ENCODE measurements around the gene FHIT.

FHIT gene

DNA sequence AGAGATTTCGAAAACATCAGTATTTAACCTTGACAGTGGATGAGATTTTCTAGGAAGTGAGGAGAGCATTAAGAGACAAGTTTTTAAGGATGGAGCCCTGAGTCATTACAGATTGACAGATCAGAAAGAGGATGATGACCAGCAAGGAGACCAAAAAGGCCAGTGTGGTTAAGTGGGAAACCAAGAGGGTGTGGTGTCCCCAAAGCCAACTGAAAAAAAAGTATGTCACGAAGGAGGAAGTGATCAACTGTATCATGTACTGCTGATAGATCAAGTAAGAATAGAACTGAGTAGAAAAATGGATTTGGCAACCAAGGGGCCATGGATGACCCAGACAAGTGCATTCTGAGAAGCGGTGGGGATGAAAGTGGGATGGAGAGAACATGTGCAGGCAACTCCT, 491.8 kb downstream of the FHIT start:
- no peak for DNase-seq (ENCODE audit: low spot score)

DNA sequence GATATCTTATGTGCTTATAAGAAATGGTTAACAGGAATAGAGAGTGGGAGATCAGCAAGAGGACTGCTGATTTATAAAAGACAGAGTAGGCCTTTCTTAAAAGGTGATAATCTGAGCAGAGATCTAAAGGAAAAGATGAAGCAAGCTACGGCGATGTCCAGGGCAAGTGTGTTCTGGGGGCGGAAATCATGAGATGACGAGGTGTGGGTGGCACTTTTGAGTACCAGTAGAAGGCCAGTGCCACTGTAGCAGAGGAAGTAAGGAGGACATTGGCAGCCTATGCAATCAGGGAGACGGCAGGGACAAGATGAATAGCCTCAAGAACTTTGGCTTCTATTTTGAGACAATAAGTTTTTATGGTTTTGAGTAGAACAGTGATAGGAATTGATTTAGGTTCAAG, 492.4 kb downstream of the FHIT start:
- DNase-seq (ENCODE audit: low spot score) = no peak

DNA sequence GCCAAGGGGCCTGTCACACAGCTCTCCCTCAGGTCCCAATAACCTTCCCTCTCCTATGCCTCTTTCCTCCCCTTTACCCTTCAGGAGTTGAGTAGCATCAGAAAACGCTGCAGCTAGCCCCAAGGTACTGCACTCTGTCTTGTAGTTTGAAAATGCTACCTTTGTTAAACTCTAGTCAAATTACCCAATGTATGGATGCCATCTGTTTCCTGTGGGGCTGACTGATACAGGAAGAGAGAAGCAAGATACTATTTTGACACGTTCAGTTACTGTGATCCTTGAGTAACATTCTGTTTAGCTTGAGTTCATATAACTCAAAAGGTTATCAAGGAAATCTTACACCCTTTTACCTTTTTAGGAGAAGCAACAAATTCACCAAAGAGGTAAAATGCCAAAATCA, 493.1 kb downstream of the FHIT start:
- DNase-seq (ENCODE audit: low spot score) = no peak

DNA sequence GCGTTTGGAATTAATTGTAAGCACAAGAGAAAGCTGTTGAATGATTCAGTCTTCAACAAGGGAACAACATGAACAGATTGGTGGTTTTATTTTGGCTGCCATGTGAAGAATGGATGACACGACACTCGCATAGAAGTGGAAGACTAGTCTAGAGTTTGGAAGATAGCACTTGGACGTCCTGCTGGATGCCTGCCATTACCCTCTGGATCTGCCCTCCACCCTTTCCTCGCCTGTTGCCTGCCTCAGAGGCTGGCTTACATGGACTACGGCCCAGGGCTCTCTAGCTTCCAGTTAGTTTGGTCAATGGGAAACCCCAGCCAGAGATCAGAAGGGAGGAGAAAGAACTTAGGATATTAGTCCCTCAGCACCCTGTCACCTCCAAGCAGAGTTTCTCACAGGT, 493.5 kb downstream of the FHIT start:
- no peak for DNase-seq (ENCODE audit: low spot score)

DNA sequence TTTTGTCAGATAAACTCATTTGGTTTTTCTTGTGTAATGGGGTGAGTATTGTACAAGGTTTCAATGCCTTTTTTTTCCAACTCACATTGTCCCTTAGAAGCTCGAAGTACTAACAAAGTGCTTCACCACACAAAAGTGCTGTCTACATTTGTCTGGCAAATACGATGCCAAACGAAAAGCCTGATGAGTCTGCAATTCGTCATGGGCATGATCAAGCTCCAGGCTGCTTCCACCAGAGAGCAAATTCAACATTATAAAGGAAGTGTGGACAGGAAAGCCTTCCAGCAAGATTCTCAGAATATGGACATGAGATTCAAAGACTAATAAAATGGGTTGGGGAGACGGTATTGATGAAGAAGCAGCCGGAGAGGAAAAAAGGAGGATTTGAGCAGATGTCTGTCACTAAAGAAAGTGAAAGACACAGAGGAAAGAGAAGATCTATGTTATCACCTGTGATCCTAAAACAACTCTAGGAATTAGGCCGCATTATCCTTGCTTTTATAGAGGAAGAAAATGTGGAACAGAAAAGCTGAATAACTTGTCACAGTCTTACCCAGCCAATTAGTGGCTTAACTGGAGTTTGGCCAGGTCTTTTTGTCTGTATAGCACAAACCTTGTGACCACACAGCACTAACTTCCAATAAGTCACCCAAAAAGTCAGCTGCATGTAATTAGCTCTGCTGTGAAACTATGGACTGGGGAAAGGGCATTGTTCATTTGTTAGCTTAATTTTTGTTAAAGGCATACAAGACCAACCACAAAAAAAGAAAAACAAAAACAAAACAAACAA, 494.8 kb downstream of the FHIT start:
- DNase-seq (ENCODE audit: low spot score) = no peak

DNA sequence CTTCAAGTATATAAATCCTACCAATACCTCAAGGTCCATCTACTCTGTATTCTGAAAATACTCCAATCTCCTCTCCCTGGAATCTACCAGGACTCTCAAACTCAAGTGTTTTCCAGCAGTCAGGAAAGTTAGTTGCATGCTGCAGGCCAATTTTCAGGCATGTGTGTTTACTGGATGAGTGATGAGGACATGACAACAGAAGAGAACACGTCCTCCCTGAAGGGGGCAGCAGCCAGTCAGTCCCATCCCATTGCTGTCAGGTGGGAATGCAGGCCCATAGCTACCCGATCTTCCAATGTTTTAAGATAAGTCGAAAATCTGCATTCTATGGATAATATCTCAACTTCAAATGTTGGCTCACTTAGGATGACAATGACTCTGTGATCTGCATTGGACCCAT, 496.2 kb downstream of the FHIT start:
- DNase-seq (ENCODE audit: low spot score) = no peak

DNA sequence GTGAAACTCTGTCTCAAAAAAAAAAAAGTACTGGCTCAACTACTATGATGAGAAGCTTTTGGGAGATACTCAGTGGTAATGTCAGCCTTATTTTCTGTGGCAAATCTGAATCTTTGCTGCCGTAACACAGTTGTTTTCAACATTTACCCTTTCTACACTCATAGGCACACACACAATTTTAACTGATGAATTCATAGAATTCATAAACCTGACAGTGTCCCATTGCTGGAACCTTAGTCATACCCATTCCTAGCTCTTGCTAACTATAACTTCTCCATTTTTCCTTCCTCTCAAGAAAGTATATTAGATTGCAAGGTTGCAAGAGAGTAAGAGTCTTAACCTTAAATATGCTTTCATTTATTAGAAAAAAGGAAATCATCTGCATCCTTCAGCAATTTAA, 496.6 kb downstream of the FHIT start:
- DNase-seq (ENCODE audit: low spot score) = no peak

DNA sequence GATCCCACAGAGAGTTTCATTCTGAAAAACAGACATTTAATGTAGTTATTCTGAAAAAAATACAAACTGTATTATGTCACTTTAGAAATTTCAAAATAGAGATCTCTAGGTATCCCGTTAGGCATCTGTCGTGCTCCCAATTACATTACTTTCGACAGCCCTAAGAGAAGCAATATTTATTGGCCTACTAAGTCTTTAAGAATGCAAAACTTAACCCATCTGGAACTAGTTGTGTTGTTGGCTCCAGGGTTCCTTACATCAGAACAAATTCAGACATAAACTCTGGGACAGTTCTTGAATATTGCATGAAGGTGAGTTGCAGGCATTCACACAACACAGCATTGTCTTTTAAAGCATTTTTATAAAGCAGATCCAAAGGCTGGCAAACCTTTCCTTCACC, 498.4 kb downstream of the FHIT start:
- DNase-seq (ENCODE audit: low spot score) = no peak

DNA sequence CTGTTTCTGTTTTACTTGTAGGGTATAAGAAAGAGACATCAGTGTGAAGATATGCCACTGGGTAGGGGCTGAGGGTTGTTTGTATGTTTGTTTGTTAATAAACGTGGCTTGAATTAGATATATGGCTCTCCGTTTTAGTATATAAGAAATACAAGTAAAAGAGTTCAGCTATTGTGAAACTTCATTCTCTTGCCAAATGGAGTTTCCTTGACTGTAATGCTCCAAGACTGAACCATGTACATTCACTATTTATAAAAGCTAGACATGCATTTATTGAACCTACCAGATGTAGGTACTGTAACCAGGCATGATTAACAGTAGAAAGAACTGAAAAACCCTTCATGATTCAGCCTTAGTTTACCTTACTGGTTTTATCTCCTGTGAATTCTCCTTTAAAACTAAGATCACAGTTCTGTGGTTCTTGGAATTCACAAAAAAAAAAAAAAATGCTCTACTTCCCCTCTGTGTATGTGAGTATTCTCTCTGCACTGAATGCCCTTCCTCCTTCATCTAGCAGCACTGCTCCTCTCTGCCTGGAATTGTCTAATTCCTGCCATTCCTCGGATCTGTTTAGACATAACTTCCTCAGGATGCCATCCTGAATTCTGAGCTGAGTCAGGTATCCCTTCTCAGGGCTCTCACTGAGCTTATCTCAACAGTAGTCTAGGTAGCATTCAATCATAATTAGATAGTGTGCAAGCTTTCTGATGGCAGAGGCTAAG, 504.4 kb downstream of the FHIT start:
- DNase-seq (ENCODE audit: low spot score) = no peak

DNA sequence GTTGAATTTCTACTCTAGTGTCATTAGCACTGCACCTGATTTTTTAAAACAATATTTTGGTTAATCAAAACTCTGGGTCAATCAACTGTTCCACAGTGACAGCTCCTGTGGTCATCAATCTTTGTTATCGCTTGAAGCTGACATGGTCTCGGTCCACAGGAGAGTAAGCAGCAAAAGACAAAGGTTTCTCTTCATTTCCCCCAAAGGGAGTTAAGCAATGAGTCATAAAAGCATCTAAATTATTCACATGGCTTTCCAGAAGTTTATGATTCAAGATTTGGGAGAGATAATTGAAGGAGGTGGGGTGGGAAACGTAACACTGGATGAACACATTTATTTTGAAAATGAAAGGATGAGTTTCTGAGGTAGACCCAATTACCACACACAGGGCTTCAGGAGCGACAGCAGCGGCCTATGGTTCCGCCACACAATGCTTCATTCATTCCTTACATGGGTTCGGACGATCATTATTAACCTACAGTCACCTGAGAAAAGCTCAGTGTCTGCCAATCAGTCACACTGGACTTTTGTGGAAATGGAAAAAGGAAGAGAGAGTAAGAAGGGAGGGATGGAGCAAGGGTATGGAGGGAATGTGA, 505.1 kb downstream of the FHIT start:
- no peak for DNase-seq (ENCODE audit: low spot score)

DNA sequence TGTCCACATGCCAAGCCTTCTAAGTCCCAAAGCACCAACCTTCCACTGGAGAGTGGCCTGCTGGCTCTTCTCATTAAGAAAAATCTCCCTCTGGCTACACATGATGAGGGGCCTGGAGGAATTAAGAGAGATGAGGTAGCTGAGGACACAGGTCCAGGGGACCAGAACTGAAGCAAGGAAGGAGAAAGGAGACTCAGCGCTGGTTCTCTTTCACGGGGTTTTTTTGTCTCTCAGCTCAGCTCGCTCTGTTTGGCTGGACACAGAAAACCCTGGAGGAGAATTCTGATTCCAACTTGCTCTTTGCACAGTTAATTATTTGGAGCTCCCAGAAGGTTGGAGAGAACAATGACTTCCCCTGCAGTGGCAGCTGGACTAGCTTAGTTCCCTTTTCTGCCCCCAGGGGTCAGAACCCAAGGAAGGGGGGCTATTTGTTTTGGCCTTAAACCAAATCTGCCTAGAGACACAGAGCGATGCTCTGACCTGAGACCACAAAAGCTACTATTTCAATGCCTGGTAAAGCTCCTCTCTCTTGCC, 507.6 kb downstream of the FHIT start:
- no peak for DNase-seq (ENCODE audit: low spot score)

DNA sequence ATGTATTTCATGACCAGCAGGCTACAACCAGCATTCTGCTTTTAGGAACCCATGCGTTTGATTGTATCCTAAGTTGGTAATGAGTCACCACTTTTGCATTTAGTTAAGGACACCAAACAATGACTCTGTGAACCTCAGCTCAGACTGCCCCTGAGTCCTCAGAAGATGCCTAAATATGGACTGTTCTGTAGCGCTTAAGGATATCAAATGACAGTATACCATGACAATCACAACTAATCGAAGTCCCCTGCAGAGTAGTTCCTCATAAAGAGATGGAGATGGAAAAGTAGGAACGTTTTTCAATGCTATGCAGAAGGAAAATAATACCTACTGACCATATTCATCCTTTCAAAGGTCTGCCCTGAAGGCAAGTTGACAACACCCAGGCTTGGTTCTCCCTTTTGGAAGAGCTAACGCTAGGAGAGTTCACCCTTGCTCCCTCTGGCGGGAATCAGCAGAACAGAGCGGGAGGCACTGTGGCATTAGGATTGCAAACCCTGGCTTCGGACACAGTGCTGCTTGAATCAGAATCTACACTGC, 508.6 kb downstream of the FHIT start:
- DNase-seq (ENCODE audit: low spot score) = peak; percentile 17

DNA sequence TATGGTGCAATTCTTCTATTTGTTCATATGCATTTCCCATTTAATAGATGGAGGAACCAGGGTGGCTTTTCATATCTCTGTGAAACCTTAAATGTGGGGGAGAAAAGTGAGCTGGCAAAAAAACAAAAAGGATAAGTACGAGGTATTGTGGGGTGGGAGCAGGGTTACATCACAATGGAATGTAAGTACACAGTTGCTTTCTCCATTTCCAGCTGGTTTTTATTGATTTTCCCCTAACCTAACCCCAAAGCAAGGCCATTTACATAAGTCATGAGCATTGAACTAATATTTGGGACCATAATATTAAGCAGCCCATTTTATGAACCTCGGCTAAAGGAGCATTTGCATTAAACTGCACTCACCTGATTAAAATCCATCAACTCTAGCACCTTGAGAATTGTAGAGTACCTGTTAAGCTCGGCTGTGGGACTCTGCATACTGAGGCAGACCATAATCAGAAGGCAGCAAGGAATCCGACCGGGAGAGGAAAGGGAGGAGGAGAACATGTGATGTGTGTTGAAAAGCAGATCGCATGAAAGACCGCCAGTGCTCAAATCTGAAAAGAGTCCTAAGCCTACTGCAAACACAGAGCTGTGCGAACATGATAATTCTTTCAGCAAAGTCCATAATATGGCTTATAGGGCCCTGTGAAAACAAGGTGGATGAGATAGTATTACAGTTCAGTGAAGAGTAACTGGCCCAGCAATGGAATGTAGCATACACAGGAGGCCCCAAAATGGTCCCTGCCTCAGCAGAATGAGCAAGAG, 513.4 kb downstream of the FHIT start:
- DNase-seq (ENCODE audit: low spot score) = no peak

DNA sequence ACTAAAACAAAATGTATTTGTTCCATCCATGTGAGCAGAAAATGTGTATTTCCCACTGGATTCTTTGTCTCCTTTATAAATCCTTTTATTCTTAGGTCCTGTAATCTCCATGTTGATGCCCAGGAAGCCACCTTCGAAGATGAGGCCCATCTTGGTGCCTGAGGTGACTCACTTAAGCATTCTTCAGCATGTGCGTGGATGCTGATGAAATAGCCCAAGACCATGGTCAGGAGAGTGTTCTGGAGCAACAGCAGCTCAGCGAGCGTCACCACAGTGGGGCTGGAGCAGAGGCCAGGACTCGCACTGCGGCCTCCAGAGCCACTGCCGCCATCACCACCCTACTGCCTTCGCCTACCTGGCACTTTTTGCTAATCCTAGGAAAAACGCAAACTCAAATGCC, 520.9 kb downstream of the FHIT start:
- no peak for DNase-seq (ENCODE audit: low spot score)

DNA sequence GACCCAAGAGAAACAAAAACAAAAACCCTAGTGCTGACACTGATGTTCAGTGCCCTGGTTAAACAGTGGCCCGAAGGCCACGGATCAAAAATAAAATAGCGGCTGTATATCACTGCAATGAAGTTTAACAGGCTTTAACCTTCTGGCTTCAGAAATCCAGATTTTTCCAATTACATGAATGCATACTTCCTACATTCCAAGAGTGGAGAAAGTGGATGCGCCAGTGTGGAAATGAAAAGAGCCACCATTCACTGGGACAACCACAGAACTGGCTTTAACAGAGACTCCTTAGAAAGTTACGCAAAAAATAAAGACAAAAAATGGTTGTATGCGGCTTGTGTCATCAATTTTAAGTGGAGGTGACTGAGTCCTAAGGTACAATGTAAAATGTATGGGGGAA, 522.2 kb downstream of the FHIT start:
- no peak for DNase-seq (ENCODE audit: low spot score)

DNA sequence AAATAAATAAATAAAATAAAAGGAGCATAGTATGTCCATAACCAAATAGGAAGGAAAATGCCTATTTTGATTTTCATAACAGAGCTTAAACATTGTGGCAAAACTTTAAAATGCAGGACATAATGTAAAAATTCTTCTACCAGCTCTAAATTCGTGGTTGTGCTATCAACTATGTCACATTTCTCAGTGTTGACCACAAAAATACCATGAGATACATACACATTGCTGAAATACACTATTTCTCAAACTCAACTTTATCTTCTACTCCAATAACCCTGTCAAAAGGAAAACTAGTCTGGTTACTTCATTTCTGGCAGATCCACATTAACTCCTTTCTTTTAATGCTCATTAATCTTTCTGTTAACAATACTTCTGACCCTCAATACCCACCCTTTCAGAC, 523.2 kb downstream of the FHIT start:
- no peak for DNase-seq (ENCODE audit: low spot score)

DNA sequence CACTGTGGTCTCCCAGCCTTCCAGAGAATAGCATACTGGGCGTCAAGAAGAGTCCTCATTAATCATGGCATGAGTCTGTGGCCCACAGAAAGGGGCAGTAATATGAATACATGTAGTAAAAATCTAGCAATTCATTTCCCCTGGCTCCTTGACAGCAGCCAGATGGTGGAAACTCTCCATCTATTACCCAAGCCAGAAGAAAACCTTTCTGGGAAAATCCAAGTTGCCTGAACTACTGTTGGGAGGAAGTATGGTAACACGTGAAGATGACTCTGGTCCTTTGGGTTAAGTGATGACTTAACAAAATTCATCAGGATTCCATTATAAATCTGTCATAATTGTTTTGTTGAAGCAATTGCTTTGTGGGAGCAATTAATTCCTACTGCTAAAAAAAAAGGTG, 530.5 kb downstream of the FHIT start:
- no peak for DNase-seq (ENCODE audit: low spot score)

DNA sequence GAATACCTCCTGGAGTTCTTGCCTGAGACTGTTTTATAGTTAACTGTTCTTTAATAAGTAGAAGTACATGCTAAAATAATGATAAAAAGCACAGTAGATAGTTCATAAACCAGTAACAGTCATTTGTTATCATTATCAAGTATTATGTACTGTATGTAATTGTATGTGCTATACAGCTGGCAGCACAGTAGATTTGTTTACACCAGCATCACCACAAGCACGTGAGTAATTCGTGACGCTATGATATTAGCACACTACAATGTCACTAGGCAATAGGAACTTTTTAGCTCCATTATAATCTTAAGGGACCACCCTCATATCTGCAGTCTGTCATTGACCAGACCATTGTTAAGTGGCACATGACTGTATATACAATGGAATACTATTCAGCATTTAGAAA, 534.7 kb downstream of the FHIT start:
- no peak for DNase-seq (ENCODE audit: low spot score)

DNA sequence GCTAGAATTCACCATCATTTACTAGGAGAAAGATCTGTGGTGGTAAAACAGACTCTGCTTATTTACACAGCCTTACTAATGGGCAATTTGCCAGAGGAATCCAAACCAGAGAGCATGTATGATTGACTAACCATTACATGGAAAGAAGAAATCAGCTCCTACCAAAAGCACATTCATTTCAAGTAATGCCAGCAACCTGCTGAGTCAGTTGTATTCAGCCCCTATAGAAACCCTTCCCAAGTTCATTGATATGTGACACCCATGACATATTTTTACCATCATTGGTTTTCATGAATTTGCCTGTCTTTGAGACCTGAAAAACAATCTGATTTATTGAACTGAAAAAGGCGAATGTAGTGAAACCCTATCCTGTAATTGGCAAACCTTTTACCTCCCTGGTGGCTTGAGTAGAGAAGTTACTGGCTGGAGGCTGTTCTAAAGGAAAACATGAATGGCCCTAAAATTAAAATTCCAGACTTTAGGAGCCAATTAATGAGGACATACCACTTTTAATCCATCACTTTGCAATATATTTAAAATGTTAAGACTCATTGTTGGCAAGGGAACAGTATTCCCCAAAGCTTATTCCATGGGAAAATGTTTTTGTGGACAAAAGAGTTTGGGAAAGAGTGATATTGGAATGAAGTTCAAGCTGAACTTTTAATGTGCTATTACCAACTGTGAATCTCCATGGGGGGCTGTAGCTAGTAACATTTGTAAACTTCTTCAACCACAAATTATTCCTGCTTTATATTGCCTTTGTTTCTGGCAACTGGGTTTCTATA, 542.9 kb downstream of the FHIT start:
- no peak for DNase-seq (ENCODE audit: low spot score)

DNA sequence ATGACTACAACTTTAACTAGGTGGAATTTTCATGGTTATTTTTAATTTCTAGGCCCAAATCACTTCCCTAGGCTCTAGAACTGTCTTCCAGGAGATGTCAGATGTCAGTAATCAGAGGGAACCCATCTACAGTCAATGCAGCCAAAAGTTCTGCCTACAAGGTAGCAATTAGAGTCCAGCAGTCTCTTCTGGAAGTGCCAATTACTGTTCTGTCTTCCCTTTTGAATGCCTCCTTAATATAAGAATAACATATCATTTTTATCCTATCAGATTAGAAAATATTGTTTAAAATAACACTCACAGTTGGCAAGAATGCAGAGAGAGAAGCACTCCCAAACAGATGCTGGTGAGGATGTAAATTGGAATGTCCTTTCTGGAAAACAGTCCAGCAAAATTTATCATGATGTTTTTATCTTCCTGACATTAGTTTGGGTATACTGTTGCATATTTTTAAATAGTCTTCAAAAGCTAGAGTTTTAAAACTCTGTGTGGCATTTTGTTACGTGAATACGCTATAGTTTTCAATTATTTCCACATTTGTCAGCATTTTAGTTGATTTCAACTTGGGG, 543.7 kb downstream of the FHIT start:
- DNase-seq (ENCODE audit: low spot score) = no peak

Measured in kidney capillary endothelial cell (primary cell).